Right lobe of liver (tissue), 4 donors: ENCODE results near the gene ARVCF.

Experiments used
- CTCF ChIP-seq, 4 donors: fragments of 200-600 bp in 3 of 4; fragments of 450-650 bp in 1 of 4; IDR thresholded peaks; one replicate each; pipeline versions ENCODE4 v1.5.1 to v1.8.0; 2016 to 2022; ENCODE audit warnings: antibody characterized with exemption in 4 of 4, mild to moderate bottlenecking in 2 of 4
- POLR2A ChIP-seq: fragments of 450-650 bp; IDR thresholded peaks from one replicate; pipeline ENCODE4 v1.6.1; 2017; ENCODE audit warnings: antibody characterized with exemption, mild to moderate bottlenecking
- donor health status: DM: no; HTN: no; CAD: no.
- donor health status: DM: no; HTN: no; CAD: no.
- donor health status: DM: no; HTN: yes; CAD: no.

- TF ChIP-seq CTCF (IDR thresholded peaks at IDR 0.05) (no peak), POLR2A (no peak)
These were observed 74.2 kb downstream of the ARVCF start for GRCh38 chr22:19942157-19943081.
